Activated CD4-positive, alpha-beta T cell treated with anti-CD3 and anti-CD28 coated beads for 4 hours (primary cell): ENCODE data around the gene CCDC78.

ENCODE experiments used
- DNase-seq, 2 donors: peaks; one replicate each; pipeline ENCODE4 v3.0.0-alpha.2; 2020

CCDC78 gene

DNA sequence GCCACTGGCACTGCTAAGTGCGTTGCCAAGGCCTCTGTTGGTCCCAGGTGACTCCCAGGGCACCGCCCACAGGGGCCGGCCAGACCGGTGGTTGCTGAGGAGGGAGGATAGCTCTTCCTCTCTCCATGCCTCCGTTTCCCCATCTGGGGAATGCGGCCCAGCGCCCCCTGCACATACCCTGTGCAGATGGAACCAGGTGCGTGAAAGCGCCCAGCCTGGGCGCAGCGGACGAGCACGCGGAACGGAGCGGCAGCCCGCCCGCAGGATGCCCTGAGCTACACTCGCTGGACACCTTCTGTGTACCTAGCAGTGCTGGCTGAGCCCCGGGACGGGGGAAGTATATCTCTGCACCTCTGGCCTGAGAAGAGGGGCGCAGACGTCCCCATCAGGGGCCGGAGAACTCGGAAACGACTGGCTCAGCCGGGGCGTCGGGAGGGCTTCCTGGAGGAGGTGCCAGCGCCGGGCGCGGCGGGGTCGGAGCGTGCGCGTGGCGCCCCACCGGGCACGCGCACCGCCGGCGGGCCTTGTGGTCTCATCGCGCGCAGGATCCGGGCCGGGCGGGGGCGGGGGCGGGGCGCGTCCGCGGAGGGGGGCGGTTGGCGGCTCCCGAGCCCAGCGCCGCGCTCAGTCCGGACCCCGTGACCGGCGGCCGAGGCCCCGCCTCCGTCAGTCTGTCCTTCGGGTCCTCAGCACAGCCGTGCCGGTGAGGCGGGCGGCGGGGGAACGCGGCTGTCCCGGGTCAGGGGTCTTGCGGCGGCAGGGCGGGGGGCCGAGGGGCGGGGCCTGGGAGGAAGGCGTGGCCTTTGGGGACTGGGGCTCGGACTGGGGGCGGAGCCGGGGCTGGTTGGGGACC, at the start of gene CCDC78, which contains the start of gene HAGHL:
Gene CCDC78, minus strand, starts transcription at position 6 of the 853 bp plus-strand sequence. CDS start 76 bp downstream, outside the sequence.
Gene HAGHL, plus strand, starts transcription at position 669 of the 853 bp plus-strand sequence. CDS start 404 bp downstream, outside the sequence.
- peak; percentile 49 to 54 for DNase-seq

DNA sequence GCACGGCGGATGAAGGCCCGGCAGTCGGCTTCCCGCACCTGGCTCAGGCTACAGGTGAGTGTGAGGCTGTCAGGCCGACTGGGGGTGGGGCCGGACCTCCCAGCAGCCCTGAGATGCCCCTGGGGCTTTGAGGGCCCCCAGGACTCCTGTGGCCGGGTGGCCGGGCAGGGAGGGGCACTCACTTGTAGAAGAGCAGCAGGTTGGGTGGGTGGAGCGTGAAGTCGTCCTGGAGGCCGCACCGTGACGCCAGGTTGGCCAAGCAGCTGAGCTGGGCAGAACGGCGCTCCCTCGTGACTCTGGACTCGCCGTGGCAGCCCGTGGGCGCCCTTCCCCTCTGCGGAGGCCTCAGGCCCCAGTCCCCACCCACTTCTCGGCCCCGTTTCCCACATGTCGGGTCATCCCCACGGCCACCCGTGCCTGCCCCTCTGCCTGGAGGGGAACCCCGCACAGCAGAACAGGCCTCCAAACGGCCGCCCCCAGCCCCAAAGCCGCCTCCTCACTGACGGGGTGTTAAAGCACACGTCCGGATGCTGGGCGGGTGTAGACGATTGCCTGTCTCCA, 49.1 kb upstream of the CCDC78 start:
- no peak for DNase-seq

DNA sequence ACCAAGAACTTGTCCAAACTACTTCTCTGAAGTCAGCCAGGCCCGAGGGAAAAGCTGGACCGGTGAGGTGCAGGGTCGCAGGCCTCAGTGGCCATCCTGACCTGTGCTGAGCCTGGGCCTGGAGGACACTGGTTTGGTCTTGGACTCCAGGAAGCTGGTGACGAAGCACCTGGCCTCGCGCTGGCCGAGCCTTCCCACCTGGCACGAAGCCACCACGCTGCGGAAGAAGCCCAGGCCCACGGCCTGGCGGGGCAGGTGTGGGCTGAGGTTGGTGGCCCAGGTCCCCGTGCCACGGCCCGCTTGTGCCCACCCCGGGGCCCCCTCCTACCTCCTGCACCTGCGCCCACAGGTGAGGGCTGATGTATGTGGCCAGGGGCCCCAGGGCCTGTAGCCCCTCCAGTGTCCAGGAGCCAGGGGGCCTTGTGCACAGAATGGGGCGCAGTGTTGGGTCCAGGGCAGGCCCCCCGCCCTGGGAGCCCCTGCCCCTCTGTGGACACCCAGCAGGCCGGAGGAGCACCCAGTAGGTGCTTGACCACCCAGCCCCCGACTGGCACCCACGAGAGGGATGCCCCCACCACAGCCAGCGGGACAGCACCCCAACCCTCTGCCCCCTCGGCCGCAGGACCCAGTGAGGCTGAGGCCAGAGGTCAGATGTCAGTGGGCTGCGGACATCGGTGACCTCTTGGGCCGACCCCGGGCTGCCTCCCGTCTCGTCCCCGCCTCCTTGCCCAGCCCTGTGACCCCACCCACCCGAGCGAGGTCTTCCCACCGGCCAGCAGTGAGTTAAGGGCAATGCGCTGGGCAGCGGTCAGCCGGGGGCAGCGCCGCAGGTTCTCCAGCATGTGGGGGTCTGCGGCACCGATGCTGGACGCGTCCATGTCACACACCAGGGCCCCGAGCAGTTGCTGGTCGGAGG, 48.1 kb upstream of the CCDC78 start:
- DNase-seq = no peak

DNA sequence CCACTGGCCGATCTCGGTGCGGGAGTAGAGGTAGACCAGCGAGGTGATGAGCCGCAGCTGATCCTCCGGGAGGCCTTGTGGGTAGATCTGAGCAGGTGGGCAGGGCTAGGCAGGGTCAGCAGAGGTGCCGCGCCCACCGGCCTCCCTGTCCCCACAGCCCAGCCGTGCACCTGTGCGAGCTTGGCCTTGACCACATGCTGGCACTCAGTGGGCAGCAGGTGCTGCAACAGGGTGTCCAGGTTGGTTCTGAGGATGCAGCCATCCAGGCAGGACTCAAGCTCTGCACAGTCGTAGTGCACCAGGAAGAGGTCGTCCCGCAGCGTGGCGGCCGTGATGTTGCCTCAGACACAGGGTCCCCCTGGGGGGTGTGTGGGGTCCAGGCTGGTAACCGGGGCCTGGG, 46.7 kb upstream of the CCDC78 start:
- no peak for DNase-seq

DNA sequence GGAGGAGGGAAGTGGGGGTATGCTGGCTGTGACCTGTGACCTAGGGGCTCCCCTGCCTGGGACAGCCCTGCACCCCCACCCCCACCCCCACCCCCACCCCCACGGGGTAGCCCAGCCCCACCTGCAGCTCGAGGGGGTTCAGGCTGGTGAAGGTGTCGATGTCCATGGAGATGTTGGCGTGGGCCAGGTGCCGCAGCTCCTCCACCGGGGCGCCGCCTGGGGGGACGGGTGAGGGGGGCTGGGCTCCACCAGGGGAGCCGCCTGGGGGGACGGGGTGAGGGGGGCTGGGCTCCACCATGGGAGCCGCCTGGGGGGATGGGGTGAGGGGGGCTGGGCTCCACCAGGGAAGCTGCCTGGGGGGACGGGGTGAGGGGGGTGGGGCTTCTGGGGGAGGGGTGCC, 44.2 kb upstream of the CCDC78 start:
- no peak for DNase-seq

DNA sequence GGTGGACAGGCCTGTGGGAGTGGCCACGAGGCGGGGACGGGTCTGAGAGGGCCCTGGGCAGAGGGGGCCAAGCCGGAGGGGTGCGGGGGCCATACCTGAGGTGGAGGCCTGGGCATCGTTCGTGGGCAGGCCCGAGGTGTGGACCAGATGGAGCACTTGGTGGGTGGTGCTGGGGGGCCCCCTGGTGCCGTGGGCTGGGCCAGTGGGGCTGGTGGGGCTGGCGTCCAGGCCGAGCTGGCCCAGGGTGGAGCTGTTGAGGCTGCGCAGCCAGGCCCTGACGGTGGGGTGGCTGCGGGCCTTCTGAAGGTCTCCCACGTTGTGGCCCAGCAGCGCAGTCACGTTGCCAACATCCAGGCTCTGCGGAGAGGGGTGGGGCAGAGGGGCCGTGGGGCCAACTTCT, 43.7 kb upstream of the CCDC78 start:
- DNase-seq = no peak

DNA sequence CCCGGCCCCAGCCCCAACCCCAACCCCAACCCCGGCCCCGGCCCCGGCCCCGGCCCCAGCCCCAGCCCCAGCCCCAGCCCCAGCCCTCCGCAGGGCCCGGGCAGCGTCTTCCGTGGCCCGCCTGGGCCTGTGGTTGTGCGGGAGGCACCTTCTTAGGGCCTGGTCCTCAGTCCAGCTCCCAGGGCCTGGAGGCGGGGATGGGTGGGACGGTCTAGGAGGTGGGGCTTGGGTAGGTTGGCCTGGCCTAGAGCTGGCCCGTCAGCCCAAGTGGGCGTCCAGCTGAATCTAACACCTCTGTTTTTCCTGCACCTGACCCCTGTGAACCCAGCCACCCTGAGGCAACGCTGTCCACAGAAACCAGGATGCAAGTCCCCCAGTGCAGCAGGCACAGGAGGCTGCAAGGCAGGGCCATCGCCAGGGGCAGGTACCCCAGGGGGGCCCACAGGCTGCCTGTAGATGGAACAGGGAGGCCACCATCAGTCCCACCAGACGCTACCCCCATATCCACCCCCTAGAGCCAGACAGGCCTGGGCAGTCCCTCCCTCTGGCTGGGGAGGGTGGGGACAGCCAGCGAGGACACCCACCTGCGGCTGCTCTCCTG, 43.0 kb upstream of the CCDC78 start:
- no peak for DNase-seq

DNA sequence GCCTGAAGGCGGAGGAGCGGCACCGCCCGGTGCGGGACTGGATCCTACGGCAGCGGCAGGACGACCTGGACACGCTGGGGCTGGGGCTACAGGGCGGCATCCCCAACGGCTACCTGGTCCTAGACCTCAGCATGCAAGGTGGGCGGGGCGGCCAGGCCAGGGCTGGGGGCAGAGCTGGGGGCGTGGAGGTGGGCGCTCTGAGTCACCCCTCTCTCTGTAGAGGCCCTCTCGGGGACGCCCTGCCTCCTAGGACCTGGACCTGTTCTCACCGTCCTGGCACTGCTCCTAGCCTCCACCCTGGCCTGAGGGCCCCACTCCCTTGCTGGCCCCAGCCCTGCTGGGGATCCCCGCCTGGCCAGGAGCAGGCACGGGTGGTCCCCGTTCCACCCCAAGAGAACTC, 42.2 kb upstream of the CCDC78 start:
- DNase-seq = no peak

DNA sequence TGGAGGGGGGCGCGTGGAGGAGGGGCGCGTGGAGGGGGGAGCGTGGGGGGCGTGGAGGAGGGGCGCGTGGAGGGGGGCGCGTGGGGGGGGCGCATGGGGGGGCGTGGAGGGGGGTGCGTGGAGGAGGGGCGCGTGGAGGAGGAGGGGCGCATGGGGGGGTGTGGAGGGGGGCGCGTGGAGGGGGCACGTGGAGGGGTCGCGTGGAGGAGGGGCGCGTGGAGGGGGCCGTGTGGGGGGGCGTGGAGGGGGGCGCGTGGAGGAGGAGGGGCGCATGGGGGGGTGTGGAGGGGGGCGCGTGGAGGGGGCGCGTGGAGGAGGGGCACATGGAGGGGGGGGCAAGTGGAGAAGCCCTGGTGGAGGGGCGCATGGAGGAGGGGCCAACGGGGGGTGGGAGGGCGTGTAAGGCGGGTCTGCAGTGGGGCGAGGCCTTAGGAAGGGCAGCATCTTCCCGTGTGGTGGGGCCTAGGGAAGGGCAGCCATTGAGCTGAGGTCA, 41.5 kb upstream of the CCDC78 start:
- no peak for DNase-seq

DNA sequence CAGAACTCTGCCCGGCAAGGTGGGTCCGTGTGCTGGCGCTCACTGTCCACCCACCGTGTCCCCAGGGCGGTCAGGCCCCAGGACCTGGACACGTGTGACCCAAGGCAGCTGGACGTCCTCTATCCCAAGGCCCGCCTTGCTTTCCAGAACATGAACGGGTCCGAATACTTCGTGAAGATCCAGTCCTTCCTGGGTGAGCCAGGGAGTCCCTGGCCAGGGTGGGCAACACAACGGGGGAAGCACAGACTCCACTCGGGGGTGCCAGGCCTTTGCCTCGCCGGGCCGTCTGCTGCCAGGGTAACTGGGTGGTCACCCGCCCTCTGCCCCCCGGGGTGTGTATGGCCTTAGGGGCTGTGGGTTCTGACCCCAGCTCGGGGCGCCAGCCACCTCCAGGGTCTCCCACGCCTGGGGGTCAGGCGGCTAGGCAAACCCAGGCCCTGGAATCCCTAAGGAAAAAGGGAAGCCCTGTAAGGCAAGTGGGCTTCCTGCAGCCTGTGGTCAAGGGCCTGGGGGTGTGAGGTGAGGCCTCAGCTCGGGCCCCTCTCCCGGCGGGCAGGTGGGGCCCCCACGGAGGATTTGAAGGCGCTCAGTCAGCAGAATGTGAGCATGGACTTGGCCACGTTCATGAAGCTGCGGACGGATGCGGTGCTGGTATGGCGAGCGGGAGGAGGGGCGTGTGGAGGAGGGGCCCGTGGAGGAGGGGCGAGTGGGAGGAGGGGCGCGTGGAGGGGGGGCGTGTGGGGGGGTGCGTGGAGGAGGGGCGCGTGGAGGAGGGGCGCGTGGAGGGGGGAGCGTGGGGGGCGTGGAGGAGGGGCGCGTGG, 40.8 kb upstream of the CCDC78 start:
- DNase-seq = no peak

DNA sequence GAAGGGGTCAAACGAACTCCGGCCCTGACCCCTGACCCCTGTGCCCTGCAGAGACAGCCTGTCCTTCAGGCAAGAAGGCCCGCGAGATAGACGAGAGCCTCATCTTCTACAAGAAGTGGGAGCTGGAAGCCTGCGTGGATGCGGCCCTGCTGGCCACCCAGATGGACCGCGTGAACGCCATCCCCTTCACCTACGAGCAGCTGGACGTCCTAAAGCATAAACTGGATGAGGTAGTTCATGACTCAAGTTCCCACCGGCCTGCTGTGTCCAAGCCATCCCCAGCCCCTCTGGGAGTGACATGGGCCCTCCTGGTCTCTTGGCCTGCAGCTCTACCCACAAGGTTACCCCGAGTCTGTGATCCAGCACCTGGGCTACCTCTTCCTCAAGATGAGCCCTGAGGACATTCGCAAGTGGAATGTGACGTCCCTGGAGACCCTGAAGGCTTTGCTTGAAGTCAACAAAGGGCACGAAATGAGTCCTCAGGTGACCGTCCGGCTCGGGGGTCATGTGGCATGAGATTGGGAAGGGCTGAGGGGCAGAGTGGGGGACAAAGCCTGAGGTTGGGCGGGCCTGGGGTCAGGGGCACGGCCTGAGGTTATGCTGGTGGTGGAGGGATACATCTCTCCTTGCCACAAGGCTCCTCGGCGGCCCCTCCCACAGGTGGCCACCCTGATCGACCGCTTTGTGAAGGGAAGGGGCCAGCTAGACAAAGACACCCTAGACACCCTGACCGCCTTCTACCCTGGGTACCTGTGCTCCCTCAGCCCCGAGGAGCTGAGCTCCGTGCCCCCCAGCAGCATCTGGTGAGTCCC, 40.0 kb upstream of the CCDC78 start:
- no peak for DNase-seq

DNA sequence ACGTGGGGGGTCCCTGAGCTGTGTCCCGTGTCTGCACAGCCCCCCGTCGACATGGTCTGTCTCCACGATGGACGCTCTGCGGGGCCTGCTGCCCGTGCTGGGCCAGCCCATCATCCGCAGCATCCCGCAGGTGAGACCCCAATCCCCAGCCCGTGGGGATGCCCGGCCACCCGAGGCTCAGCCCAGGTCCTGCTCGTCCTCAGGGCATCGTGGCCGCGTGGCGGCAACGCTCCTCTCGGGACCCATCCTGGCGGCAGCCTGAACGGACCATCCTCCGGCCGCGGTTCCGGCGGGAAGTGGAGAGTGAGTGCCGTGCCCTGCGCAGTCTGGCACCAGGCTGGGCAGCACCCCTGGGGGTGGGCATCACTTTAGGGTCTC, 39.2 kb upstream of the CCDC78 start:
- no peak for DNase-seq

DNA sequence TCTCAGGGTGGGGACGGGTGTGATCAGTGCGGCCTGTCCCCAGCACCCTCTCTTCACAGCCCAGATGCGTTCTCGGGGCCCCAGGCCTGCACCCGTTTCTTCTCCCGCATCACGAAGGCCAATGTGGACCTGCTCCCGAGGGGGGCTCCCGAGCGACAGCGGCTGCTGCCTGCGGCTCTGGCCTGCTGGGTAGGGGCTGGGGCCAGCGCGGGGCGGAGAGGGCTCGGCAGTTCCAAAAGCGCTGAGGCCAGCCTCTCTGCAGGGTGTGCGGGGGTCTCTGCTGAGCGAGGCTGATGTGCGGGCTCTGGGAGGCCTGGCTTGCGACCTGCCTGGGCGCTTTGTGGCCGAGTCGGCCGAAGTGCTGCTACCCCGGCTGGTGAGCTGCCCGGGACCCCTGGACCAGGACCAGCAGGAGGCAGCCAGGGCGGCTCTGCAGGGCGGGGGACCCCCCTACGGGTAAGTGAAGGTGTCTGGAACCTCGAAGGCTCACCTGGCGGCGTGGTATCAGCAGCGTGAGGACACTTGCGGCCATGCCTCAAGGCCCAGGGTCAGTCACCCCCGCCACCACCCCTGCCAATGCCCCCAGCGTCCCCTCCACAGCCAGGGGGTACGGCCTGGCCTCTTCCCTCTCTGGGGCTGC, 38.7 kb upstream of the CCDC78 start:
- no peak for DNase-seq

DNA sequence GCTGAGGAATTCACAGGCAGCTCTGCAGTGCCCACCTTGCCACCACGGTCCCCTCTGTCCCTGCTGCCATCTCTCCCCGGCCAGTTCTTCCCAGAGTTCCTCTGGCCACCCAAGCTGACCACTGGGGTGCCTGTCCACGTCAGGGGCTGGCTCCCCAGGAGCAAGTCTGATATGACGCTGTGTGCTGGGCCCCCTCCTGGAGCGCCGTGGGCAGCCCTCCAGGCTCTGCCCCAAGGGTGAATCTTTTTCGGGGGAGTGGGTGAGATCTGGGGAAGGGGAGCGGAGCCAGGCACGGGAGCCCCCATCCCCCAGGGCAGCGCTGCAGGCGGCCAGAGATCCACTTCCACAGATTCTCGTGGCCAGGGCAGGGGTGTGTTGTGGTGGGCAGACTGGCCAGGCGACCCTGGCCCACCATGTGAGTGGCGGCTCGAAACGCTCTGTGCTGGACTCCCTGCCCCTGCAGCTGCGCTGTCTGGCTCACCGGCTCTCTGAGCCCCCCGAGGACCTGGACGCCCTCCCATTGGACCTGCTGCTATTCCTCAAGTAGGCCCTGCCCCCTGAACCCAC, 38.0 kb upstream of the CCDC78 start:
- no peak for DNase-seq

DNA sequence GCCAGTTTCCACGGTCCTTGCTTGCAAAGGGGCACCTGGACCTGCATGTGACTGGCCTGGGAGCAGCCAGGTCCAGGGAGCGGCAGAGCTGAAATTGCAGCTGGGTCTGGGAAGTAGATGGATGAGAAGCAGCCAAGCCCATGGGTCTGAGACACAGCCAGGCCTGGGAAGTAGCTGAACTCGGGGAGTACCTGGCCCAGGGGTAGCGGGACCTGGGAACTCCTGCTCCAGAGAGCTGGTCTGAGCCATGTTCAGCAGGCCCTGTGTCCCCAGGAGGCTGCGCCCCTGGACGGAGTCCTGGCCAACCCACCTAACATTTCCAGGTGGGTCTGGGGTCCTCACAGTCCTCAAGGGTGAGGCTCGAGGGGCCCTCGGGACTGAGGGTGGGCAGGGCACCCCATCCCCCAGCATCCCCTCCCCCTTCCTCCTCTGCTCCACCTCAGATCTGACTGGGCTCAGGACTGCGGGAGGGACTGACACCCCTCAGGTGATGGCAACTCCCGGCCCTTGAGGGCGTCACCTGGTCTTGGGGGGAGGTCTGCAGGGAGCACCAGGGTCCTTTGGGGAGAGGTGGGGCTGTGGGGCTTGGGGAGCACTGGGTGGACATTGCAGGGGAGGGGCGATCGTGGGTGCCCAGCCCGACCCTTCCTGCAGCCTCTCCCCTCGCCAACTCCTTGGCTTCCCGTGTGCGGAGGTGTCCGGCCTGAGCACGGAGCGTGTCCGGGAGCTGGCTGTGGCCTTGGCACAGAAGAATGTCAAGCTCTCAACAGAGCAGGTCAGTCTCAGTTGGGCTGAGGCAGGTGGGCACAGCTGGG, 37.3 kb upstream of the CCDC78 start:
- DNase-seq = no peak

DNA sequence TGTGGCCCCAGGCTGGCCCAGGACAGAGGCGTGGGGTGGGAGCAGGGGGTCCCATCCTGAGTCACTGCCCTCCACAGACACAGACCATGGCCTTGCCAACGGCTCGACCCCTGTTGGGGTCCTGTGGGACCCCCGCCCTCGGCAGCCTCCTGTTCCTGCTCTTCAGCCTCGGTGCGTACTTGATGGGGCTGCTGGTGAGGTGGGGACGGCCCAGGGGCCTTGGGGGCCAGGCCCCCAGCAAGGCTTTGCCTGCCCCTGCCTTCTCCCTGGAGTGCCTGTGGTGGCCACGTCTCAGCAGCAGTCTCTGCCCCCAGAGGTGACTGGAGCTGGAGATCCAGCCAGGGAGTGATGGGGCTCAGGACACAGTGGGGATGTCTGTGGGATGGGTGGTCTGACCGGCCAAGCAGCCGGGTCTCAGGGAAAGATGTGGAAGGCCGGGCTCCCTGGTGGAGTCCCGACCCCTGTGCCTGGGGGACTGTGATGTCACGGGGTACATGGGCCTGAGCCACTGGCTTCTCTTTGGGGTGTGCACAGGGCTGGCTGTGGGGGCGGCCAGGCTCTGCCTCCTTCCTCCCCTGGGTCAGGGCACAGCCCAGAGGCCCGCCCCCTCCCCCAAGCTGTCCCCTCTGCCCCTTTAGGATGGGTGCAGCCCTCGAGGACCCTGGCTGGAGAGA, 36.5 kb upstream of the CCDC78 start:
- no peak for DNase-seq

DNA sequence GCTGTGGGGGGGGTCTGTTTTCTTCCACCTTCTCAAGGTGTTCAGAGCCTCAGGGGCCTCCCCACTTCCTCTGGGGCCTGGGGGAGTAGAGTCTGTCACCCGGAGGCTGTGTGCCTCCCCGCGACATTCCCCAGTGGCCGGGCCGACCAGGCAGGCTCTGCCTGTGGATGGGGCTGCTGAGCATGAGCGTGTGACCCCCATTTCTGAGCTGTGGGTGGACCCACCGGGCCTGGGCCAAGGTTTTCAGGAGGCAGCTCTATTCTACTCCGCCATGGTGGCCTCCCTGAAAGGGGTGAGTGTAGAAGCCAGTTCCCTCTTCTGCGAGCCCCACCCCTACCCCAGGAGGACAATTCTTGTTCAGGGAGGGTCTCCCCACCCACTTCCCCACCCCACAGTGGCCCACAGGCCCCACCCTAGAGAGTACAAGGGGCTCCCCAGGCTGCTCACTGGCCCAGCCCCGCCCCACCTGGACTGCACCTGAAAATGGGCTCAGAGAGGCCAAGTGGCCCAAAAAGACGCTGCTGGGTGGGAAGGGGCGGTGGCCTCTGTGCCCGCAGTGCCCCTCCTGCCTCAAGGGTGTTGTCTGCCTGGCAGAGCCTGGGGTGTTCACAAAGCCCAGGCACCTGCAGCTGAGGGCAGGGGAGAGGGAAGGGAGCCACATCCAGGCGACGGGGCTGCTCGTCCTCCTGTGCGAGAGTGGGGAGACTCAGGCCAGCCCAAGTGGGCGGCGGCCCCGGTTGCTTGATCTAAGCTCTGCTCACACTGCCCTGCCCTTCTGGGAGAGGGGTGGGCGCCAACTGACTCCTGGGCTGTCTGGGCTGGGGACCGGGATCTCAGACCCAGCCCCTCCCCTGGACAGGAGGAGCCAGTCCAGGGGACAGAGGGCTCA, 35.6 kb upstream of the CCDC78 start:
- no peak for DNase-seq
